GM12891 (cell line): ENCODE measurements around the gene ADPRH.

Experiments
- PAX5 ChIP-seq: IDR thresholded peaks from 2 replicates; pipeline ENCODE4 v1.6.1; 2011; ENCODE audit warnings: low read length, moderate library complexity, mild to moderate bottlenecking; ENCODE audit not compliant: insufficient read depth, severe bottlenecking
- POLR2A ChIP-seq: IDR thresholded peaks from 2 replicates; pipeline ENCODE4 v1.6.1; 2011; ENCODE audit warnings: low read depth, low read length, control low read depth
- POLR2AphosphoS5 ChIP-seq: IDR thresholded peaks from 2 replicates; pipeline ENCODE4 v1.6.1; 2011; ENCODE audit warnings: low read depth, low read length, control low read depth
- POU2F2 ChIP-seq: IDR thresholded peaks from 2 replicates; pipeline ENCODE4 v1.6.1; 2011; ENCODE audit warnings: low read depth, mild to moderate bottlenecking, control low read depth, low read length, moderate library complexity
- TAF1 ChIP-seq: IDR thresholded peaks from 2 replicates; pipeline ENCODE4 v1.6.1; 2011; ENCODE audit warnings: low read depth, low read length, control low read depth

GRCh38 chr3:119586733-119587172, 7.5 kb downstream of the ADPRH start:
- TF ChIP-seq POLR2A (no peak), POLR2AphosphoS5 (no peak), PAX5 (no peak), POU2F2 (no peak), TAF1 (no peak)
